Osteoblast (primary cell): Measurements from ENCODE around the gene TMOD3. TPM values are rescaled to one million over a fixed set of nuclear protein-coding genes. Genes with fewer than 3 reads are reported as not detected.
A peak's percentile ranks its signal among the peaks of the same experiment; 100 is the strongest.

ENCODE experiments used
- DNase-seq: peaks from one replicate; pipeline ENCODE4 v3.0.0; 2011; ENCODE audit warnings: low spot score, mixed read lengths; ENCODE audit not compliant: insufficient read length; ENCODE audit errors: missing footprints
- H2AFZ ChIP-seq: 2 replicates; pipeline ENCODE4 v1.6.0; 2011; ENCODE audit warnings: mild to moderate bottlenecking, low read length
- H3K27ac ChIP-seq: 2 replicates; pipeline ENCODE4 v1.5.1; 2011; ENCODE audit warnings: mild to moderate bottlenecking, low read depth, low read length, moderate library complexity
- H3K27me3 ChIP-seq: 2 replicates; pipeline ENCODE4 v1.6.0; 2012; ENCODE audit warnings: mild to moderate bottlenecking, control low read depth, inconsistent platforms, low read length, moderate library complexity; ENCODE audit not compliant: insufficient read depth
- H3K36me3 ChIP-seq: 2 replicates; pipeline ENCODE4 v1.5.1; 2011; ENCODE audit warnings: mild to moderate bottlenecking, low read length, control low read depth, moderate library complexity; ENCODE audit not compliant: insufficient read depth
- H3K4me1 ChIP-seq: 2 replicates; pipeline ENCODE4 v1.5.1; 2011; ENCODE audit warnings: mild to moderate bottlenecking, low read length, control low read depth, moderate library complexity; ENCODE audit not compliant: insufficient read depth
- H3K4me2 ChIP-seq: 2 replicates; pipeline ENCODE4 v1.6.0; 2011; ENCODE audit warnings: mild to moderate bottlenecking, low read length; ENCODE audit not compliant: insufficient read depth
- H3K4me3 ChIP-seq: fragments of 200-600 bp; sonication (generic); 3 replicates; pipeline ENCODE4 v1.5.1; 2012; ENCODE audit warnings: mild to moderate bottlenecking, low read length, inconsistent platforms; ENCODE audit not compliant: insufficient read depth
- H3K79me2 ChIP-seq: 2 replicates; pipeline ENCODE4 v1.6.0; 2012; ENCODE audit warnings: mild to moderate bottlenecking, low read length, control low read depth, inconsistent platforms; ENCODE audit not compliant: insufficient read depth
- H3K9me3 ChIP-seq: 2 replicates; pipeline ENCODE4 v1.5.1; 2011; ENCODE audit warnings: low read depth, low read length, control low read depth
- H4K20me1 ChIP-seq: 2 replicates; pipeline ENCODE4 v1.6.0; 2012; ENCODE audit warnings: mild to moderate bottlenecking, low read length, control low read depth; ENCODE audit not compliant: insufficient read depth
- CTCF ChIP-seq: IDR thresholded peaks from 2 replicates; pipeline ENCODE4 v1.5.1; 2011; ENCODE audit warnings: mild to moderate bottlenecking, low read depth, low read length, moderate library complexity; ENCODE audit errors: extremely low read depth
- total RNA-seq: library from RNA; depleted of rRNA; stranded (reverse); fragments of >200 nt; gene quantifications from 2 replicates; pipeline ENCODE4 v1.2.3, GENCODE V29; 2012

TMOD3 gene
- total RNA-seq, 1 donor: 44.5 TPM

DNA sequence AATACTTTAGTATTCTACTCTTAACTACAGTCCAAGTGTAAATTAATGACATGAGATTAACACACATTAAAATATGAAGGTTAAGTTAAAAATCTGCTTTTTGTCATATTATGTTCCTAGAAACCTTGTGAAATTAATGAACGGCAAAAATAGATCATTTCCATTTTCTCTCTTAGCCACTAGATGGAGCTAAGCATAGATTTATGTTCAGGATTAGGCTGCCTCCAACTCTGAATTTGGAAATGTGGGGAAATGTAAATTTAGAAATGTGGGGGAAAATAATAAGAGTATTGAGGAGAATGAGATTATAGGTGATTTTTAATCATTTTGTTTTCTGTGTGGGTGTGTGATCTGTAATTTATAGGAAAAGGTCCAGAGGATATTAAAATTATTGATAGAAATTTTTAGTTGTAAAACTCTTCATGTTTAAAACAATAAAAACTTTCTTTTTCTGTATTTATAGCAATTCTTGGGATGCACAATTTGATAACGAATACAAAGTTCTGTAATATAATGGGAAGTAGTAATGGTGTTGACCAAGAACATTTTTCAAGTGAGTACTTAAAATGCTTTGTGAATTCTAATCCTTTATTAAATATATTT lies 59.2 kb downstream of the TMOD3 start:
- Histone ChIP-seq H3K79me2 (peaks cover 11% of the 10 kb centered on the region), H2AFZ (no peak overlapping the region), H3K9me3 (no peaks in the 10 kb centered on the region), H3K27me3 (no peaks in the 10 kb centered on the region), H3K27ac (no peak overlapping the region), H4K20me1 (peaks cover 9% of the 10 kb centered on the region), H3K4me2 (no peak overlapping the region), H3K4me1 (peaks cover 16% of the 10 kb centered on the region), H3K36me3 (peaks cover 11% of the 10 kb centered on the region), H3K4me3 (no peak overlapping the region)
- no peak for DNase-seq
- peak; percentile 85 for TF ChIP-seq CTCF

DNA sequence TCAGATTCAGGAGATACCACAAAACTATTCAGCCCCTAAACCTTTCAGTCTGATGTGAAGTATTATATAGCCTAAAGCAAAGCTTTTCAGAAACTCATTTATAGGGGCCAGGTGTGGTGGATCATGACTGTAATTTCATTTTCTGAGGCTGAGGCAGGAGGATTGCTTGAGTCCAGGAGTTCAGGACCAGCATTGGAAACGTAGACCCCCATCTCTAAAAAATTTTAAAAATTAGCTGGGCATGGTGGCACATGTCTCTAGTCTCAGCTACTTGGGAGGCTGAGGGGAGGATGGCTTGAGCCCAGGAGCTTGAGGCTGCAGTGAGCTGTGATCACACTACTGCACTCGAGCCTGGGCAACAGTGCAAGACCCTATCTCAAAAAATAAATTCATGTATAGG lies 60.0 kb downstream of the TMOD3 start:
- no peak for DNase-seq
- peaks cover 5% of the 10 kb centered on the region for H3K79me2 ChIP-seq

DNA sequence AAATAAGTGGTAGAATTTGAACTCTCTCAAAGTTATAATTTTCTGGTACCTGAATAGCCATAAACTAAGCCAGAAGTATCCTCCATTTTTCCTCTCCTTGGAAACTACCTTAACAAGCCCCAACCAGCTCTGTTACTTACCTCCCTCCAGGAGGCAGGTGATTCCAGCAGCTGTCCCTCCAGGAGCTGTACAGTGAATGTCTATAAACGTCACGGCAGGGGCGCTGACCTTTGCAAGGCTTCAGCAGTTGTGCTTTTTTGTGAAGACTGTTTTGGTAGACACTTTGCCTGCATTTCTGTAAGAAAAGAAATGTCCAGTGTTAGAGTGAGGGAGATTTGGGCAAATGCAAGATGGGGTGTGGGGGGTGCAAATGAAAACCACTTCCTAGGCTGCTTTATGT lies 75.0 kb downstream of the TMOD3 start:
- H3K27ac ChIP-seq: peak overlapping the region; percentile 12
- peaks cover 24% of the 10 kb centered on the region for H3K36me3 ChIP-seq
- H4K20me1 ChIP-seq: peaks cover 10% of the 10 kb centered on the region
- no peaks in the 10 kb centered on the region for H3K27me3 ChIP-seq
- DNase-seq: peak; percentile 34
- H3K4me1 ChIP-seq: peaks cover 12% of the 10 kb centered on the region
- H3K79me2 ChIP-seq: no peaks in the 10 kb centered on the region
- H3K4me2 ChIP-seq: no peak overlapping the region
- TF ChIP-seq CTCF: no peak
- H3K9me3 ChIP-seq: no peaks in the 10 kb centered on the region
- no peak overlapping the region for H2AFZ ChIP-seq
- H3K4me3 ChIP-seq: no peak overlapping the region

More for the DNA sequence above, 60.0 kb downstream of the TMOD3 start:
- peaks cover 8% of the 10 kb centered on the region for H3K4me1 ChIP-seq
- H3K4me2 ChIP-seq: no peak overlapping the region
- no peaks in the 10 kb centered on the region for H3K9me3 ChIP-seq
- H3K27ac ChIP-seq: no peak overlapping the region
- no peak overlapping the region for H3K4me3 ChIP-seq
- H4K20me1 ChIP-seq: peaks cover 4% of the 10 kb centered on the region
- no peak overlapping the region for H2AFZ ChIP-seq
- H3K36me3 ChIP-seq: peaks cover 16% of the 10 kb centered on the region
- no peak for TF ChIP-seq CTCF
- H3K27me3 ChIP-seq: no peaks in the 10 kb centered on the region

GRCh38 chr15:51904931-51905330 lies 75.5 kb downstream of the TMOD3 start:
- no peaks in the 10 kb centered on the region for H3K79me2 ChIP-seq
- H3K9me3 ChIP-seq: no peaks in the 10 kb centered on the region
- no peak overlapping the region for H3K4me2 ChIP-seq
- H3K4me1 ChIP-seq: peaks cover 12% of the 10 kb centered on the region
- H2AFZ ChIP-seq: no peak overlapping the region
- no peaks in the 10 kb centered on the region for H3K27me3 ChIP-seq
- TF ChIP-seq CTCF: no peak
- H3K4me3 ChIP-seq: no peak overlapping the region
- H3K27ac ChIP-seq: peak overlapping the region; percentile 12
- peak; percentile 77 for DNase-seq
- H4K20me1 ChIP-seq: peaks cover 10% of the 10 kb centered on the region
- peaks cover 20% of the 10 kb centered on the region for H3K36me3 ChIP-seq
